ENCODE measurements around the gene MRPS18C. TPM values are rescaled to one million over a fixed set of nuclear protein-coding genes. Genes with fewer than 3 reads are reported as not detected.

The MRPS18C gene
- total and polyA plus RNA-seq, 10 of the 15 experiments (the other 5 are each of a cell fraction or from before 2014, with no cell fraction given), result 38.0 to 283 (median 78.8) TPM

- ChIA-PET RAD21 (ENCODE audit: unreplicated experiment) (no interaction called here), POLR2A (interaction anchor here (0.6 to 0.7 kb wide), 3 partner anchors 49 to 397 kb away, joined by 3 to 5 read pairs (median 4); no protein-coding TSS in a partner anchor), SMC1A (ENCODE audit: uncharacterized antibody, unreplicated experiment) (no interaction called here), CTCF (interaction anchor here (1.7 kb wide), 1 partner anchor 16 kb away, joined by 4 read pairs; the partner anchor contains the start of gene HELQ)
- no peak overlapping the region for H2AFZ ChIP-seq (ENCODE audit: control insufficient read depth, low read depth, low read length)
- no peak for TF ChIP-seq POLR2AphosphoS5 (IDR thresholded peaks at IDR 0.05; ENCODE audit: low read length)
- no peak for TF ChIP-seq TAF1 (IDR thresholded peaks at IDR 0.05; ENCODE audit: borderline replicate concordance, low read depth, low read length)
- no peak for TF ChIP-seq BMI1 (IDR thresholded peaks at IDR 0.05; ENCODE audit: borderline replicate concordance)
- no peak for TF ChIP-seq ZBED1 (IDR thresholded peaks at IDR 0.05; ENCODE audit: borderline replicate concordance)
- TF ChIP-seq CREB1 (IDR thresholded peaks at IDR 0.05; ENCODE audit: low read depth), result no peak
- TF ChIP-seq CREM (IDR thresholded peaks at IDR 0.05; ENCODE audit: low read depth), result no peak
- TF ChIP-seq HDAC6 (IDR thresholded peaks at IDR 0.05; ENCODE audit: unreplicated experiment), result no peak
- no peak for TF ChIP-seq CEBPB (IDR thresholded peaks at IDR 0.05; ENCODE audit: borderline replicate concordance in 1 of 2, low read depth in 2 of 2, low read length in 2 of 2)
- TF ChIP-seq, protein P1, sequence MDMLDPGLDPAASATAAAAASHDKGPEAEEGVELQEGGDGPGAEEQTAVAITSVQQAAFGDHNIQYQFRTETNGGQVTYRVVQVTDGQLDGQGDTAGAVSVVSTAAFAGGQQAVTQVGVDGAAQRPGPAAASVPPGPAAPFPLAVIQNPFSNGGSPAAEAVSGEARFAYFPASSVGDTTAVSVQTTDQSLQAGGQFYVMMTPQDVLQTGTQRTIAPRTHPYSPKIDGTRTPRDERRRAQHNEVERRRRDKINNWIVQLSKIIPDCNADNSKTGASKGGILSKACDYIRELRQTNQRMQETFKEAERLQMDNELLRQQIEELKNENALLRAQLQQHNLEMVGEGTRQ (IDR thresholded peaks at IDR 0.05; ENCODE audit: borderline replicate concordance, low read depth, low read length), result no peak
- TF ChIP-seq NFIC (IDR thresholded peaks at IDR 0.05; ENCODE audit: low read depth, low read length), result no peak
- TF ChIP-seq ZNF622 (IDR thresholded peaks at IDR 0.05), result no peak
- no peak for TF ChIP-seq KDM1A (IDR thresholded peaks at IDR 0.05; ENCODE audit: borderline replicate concordance)
- no peak for TF ChIP-seq SMAD5 (IDR thresholded peaks at IDR 0.05; ENCODE audit: low read depth)
- TF ChIP-seq, protein P2, sequence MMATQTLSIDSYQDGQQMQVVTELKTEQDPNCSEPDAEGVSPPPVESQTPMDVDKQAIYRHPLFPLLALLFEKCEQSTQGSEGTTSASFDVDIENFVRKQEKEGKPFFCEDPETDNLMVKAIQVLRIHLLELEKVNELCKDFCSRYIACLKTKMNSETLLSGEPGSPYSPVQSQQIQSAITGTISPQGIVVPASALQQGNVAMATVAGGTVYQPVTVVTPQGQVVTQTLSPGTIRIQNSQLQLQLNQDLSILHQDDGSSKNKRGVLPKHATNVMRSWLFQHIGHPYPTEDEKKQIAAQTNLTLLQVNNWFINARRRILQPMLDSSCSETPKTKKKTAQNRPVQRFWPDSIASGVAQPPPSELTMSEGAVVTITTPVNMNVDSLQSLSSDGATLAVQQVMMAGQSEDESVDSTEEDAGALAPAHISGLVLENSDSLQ (IDR thresholded peaks at IDR 0.05), result no peak
- TF ChIP-seq NFYA (IDR thresholded peaks at IDR 0.05; ENCODE audit: borderline replicate concordance, low read depth, low read length), result no peak
- TF ChIP-seq PAX5 (IDR thresholded peaks at IDR 0.05; ENCODE audit: borderline replicate concordance, low read depth, low read length), result no peak
- TF ChIP-seq, protein P3, sequence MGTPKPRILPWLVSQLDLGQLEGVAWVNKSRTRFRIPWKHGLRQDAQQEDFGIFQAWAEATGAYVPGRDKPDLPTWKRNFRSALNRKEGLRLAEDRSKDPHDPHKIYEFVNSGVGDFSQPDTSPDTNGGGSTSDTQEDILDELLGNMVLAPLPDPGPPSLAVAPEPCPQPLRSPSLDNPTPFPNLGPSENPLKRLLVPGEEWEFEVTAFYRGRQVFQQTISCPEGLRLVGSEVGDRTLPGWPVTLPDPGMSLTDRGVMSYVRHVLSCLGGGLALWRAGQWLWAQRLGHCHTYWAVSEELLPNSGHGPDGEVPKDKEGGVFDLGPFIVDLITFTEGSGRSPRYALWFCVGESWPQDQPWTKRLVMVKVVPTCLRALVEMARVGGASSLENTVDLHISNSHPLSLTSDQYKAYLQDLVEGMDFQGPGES (IDR thresholded peaks at IDR 0.05), result no peak
- H3K27me3 ChIP-seq (replicated peaks in 1 of 2; ENCODE audit: control insufficient read depth in 2 of 2, insufficient read depth in 2 of 2, low read length in 1 of 2), result no peaks in the 10 kb centered on the region
- peaks cover 0 to 5% of the 10 kb centered on the region in 2 experiments; a peak in 2 of 4 replicates for H3K36me3 ChIP-seq (ENCODE audit: control insufficient read depth in 2 of 2, insufficient read depth in 2 of 2, low read length in 1 of 2)
- intact Hi-C loops (cut with micrococcal nuclease; ENCODE audit: unreplicated experiment) (no loop called here), in situ Hi-C loops (cut with MboI) (no loop called here)
- H3K9ac ChIP-seq (ENCODE audit: control insufficient read depth, insufficient read depth, low read length), result no peak overlapping the region
- H3K9me3 ChIP-seq (replicated peaks; ENCODE audit: control insufficient read depth, insufficient read depth, low read length), result no peaks in the 10 kb centered on the region
- FAIRE-seq, result no peak
- ATAC-seq, result no peak
- H3K4me2 ChIP-seq (ENCODE audit: control insufficient read depth, insufficient read depth), result no peak overlapping the region
- H4K20me1 ChIP-seq (ENCODE audit: control insufficient read depth, insufficient read depth), result no peaks in the 10 kb centered on the region
- no peak for DNase-seq (ENCODE audit: low read depth, low spot score)
- no peaks in the 10 kb centered on the region for H3K4me1 ChIP-seq (ENCODE audit: control insufficient read depth, insufficient read depth, low read length)
- H3K27ac ChIP-seq (ENCODE audit: control insufficient read depth, insufficient read depth), result no peak overlapping the region
- H3K4me3 ChIP-seq, result no peak overlapping the region
- no TSS peak for BruUV-seq (replicated peaks)
- H3K79me2 ChIP-seq (ENCODE audit: control insufficient read depth, insufficient read depth, low read length), result no peaks in the 10 kb centered on the region
Measured at GRCh38 chr4:83438719-83439118, 17.1 kb upstream of the MRPS18C start.

All from GM12878 (cell line).